Activated CD8-positive, alpha-beta memory T cell treated with anti-CD3 and anti-CD28 coated beads for 48 hours (primary cell): ENCODE data around the gene TINCR.
"Not testable (repeated sequence)": the region's sequence is repeated elsewhere in the genome, so short reads cannot be mapped to it uniquely, and the experiment has no call there.

Experiments used
- DNase-seq, 3 experiments: peaks; one replicate each; pipeline ENCODE4 v3.0.0-alpha.2; 2020; ENCODE audit warnings: low read depth in 2 of 3, low spot score in 2 of 3

Gene TINCR

DNA sequence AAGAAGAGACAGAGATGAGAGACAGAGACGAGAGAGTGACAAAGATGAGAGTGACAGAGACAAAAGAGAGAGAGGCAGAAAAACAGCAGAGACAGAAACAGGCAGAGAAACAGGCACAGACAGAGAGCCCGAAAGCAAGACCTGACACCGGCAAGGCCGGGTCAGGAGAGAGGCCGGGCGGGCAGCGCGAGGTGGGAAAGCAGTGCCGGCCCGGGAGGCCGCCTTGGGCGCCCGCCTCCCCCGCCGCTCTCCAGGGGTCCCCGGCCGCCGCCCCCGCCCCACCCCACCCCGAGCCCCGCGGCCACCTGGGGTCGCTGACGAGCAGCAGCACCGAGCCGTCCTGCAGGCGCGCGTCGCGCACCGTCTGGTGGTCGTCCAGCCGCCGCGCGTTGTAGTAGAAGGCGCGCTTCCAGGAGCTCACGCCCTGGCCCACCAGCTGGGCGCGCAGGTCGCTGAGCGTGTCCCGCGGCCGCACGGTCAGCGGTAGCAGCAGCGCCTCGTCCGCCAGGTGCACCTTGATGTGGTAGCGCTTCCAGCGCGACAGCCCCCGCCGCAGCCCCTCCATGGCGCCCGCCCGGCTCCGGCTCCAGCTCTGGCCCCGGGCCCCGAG lies at the start of gene TINCR:
Gene TINCR (minus strand): TSS at position 594 of the 610 bp plus-strand sequence.
- DNase-seq: no peak

DNA sequence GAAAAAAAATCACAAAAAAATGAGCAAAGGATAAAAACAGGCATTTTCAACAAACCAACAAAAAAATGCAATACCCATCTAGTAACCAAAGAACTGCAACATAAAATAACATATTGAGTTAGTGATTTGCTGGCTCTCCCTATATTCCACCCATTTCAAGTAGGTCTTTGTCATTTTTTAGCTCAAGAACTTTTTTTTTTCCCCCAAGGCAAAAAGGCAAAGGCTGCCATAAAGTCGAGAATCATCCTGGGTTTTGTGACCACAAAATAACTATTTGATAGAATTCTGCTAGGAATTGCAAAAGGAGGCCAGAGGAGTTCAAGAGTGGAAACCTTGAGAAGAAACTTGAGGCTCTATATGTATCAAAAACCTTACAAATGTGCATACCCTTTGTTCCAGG lies 49.3 kb upstream of the TINCR start:
- no peak for DNase-seq

DNA sequence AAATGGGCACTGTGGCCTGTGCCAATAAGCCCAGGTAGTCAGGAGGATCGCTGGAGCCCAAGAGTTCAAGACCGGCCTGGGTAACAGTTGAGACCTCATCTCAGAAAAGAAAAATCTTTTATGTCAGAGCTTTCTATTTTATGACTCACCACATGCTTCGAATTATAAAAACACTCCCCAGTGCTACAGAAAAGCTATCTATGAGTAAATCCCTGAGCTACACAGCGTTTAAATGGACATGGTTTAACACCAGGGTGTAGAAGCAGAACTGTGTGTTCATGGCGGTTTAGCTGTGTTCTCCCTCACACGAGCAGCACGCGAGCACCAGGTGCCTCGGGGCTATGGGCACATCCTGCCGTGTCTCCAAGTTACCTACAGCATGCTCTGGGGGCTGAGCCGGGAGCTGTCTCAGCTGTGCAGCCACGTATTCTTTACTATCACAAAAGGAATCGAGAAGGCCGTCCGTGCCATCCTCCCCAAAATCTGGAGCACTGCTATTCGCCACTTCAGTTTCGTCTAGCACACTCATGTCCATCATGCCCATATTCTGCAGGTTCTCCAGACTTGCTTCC lies 48.1 kb upstream of the TINCR start:
- no peak for DNase-seq

DNA sequence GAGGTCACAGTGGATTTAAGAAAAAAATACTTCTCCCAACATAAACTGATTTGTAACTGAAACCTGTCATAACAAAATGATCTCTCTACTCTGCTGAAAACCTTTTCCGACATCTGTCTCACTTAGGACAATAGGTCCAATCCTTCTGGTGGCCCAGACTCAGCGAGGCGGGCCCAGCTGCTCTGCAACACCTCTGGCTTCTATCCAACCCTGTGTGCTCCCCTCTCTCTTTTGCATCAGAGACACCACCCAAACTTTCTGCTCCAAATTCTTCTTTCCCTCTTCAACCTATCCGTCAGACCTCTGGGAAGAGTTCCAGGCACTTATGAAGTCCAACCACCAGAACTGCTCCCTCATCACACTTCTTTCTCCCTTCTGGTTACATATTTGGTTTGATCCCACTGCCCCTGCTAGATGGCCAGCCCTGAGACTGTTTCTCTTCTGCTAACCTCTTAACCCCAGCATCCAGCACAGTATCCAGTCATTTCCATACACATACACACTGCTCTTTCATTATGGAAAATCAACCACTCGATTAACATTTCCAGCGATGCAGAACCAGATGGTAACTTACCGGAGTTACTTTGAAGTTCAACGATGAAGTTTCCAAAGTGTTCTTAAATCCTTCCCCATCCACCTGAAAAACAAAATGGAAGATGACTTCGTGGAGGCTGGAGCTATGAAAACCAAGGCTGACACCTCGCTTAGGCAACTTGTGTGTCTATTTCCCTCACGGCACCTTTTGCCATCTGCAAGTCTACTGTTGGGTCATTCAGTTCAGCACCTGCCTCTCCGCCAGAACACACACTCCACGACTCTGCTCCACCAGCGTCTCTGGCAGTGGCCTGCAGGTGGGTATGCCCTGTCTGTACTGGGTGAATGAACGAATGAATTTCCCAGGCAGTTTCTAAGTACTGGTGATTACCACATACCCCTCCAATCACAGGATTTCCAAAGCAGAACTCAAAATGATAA lies 45.4 kb upstream of the TINCR start:
- no peak for DNase-seq

DNA sequence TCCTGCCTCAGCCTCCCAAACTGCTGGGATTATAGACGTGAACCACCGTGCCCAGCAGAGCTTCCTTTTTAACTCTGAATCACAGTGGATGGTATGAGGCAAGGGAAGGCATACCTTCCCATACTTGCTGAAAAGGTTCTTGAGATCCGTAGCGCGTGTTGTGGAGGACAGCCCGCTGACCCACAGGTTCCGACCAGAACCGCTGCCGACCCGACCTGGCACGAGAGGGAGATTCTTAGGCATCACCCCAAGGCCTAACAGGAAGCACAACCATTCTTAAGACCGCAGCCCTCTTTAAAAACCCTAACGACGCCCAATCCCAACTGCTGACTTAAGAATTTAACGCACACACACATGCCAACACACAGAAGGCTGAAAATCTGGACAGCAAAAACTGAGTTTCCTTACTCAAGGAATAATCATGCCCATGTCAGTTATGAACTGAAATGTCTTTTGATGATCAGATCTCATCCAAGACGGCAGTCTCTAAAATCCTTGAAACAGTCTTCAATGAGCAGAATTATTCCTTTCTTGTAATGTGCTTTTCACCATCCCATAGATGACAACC lies 42.2 kb upstream of the TINCR start:
- no peak for DNase-seq

DNA sequence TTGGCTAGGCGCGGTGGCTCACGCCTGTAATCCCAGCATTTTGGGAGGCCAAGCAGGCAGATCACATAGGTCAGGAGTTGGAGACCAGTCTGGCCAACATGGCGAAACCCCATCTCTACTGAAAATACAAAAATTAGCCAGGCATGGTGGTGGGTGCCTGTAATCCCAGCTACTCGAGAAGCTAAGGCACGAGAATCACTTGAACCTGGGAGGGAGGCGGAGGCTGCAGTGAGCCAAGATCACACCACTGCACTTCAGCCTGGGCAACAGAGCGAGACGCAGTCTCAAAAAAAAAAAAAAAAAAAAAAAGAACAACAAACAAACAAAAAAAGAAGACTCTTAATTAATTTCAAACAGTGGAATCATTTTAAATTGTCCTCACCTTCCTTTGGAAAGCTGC lies 41.0 kb upstream of the TINCR start:
- DNase-seq: not testable (repeated sequence)

DNA sequence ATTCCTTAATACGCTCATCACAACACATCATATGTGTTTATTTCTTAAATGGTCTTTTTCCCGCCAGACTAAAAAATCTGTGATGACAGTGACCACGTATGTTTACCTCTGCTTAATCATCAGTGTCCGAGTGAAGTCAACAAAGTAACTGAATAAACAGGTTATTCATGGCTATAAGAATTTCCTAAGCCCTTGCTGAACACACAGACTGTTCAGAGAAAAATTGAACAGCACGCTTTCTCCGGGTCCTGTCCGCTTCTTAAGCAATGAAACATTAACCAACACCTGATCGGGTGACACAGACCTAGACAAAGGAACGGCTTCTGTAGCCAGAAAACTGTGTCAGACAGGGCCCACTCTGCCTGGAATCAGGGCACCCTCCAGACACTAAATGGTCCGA lies 40.5 kb upstream of the TINCR start:
- no peak for DNase-seq

DNA sequence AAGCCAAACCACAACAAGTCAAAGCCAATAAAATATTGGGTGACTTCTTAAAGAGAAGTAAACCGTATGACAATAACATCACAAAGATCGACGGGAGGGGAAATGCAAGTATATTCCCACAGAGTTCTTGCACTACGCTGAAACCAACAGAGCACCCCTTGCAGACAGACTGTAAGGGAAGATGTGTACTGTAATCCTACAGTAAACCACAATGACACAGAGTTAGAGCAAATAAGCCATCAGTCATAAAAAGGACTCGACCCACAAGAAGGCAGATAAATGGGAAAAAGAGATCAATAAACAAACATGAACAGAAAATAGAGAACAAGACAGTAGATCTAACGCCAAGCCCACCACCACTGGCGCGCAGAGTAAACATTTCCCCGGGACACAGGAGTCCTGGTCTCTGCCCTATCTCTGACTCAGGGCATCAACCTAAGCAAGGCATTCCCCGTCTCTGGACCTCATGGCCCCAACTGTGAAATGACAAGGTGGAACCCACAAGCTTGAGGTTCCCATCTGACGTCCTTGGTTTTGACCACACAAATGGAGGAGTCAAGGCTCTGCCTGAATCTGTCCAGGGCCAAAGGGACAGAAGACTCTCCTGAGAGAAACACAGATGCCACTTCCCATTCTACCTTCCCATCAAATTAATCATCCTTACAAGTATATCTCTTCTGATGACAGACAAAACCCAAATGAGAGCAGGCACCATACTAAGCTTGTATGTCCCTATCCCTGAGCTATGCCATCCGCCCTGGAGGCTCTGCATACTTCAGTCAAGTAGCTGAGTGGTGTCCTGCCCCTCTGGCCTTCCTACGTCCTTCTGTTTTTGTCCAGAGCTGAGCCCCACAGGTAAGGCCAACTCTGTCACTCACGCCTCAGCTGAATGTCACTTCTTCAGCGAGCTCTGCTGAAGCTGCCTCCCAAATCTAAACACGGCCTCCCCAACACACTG lies 39.8 kb upstream of the TINCR start:
- no peak for DNase-seq

DNA sequence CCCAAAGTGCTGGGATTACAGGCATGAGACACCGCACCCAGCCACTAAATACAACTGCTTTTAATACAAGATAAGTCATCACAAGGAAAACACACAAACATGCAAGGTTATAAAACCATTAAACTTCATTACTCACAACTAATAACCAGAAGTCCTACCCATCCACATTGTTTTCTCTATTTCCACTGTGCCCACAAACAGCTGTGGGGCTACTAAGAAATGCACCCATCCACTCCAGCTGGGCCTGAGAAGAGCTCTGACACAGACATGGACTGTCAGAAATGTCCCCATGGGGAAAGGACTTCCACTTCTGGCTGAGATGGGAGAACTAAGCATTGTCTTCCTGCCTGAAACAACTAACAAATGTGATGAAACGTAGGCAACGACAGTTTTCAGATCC lies 37.6 kb upstream of the TINCR start:
- DNase-seq: no peak

DNA sequence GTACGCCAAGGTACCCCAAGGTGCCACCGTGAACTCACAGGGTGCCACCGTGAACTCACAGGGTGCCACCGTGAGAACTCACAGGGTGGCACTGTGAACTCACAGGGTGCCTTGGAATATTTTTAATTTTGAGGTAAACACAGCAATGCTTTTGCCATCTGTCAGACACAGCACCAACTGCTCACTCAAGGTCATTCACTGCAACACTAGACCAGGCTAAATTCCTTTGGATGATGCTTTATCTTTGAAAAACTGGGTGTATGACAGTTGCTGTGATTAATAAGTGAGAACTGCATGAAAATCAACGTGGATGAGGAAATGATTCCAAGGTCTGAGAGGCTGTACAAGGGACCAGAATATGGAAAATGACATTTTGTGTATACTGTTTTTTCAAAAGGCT lies 35.9 kb upstream of the TINCR start:
- no peak for DNase-seq

DNA sequence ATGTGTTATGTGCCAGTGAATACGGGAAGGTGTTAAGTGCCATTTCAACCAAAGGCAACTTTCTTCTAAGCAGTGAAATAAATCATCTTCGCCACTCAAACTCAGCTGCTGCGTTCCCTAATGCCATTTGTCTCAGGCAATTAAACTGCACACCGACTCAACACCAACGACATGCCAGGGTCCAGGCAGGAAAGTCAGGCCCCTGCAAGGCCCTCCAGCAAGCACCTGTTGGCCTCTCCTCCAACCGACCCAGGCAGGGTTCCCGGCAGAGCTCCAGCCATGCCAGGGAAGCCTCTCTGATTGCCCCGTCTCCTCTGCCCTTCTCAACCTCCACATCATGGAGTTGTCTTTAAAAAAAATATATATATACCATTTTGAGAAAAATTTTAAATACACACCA lies 33.0 kb upstream of the TINCR start:
- no peak for DNase-seq

DNA sequence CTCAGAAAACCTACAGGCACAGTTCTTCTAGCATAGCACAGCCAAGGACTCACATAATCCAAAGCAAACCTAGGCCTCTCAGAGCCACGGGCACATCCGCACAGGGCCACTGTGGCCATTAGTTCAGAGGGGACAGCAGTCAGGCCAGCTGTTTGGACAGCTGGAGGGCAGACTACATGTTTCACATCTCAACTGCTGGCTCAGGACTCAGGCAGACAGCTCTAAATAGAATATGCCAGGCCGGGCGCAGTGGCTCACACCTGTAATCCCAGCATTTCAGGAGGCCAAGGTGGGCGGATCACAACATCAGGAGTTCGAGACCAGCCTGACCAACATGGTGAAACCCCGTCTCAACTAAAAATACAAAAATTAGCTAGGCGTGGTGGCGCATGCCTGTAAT lies 28.0 kb upstream of the TINCR start:
- DNase-seq: no peak

DNA sequence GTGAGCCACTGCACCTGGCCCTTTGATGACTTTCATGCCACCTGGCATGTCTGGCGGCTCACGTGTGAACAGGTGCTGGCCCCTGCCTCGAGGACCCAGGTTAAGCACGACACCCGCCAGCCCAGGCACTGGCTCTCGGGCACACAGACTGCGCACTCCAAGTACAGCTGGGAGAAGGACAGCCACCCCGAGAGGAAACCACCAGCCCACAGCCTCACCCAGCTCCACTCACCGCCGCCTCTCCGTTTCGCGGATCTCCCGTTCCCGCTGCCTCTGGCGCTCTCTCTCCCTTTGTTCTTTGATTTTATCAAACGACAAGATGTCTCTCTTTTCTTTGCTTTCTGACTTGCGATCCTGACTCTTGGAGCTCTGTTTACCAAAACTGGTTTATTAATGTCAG lies 27.4 kb upstream of the TINCR start:
- DNase-seq: no peak

DNA sequence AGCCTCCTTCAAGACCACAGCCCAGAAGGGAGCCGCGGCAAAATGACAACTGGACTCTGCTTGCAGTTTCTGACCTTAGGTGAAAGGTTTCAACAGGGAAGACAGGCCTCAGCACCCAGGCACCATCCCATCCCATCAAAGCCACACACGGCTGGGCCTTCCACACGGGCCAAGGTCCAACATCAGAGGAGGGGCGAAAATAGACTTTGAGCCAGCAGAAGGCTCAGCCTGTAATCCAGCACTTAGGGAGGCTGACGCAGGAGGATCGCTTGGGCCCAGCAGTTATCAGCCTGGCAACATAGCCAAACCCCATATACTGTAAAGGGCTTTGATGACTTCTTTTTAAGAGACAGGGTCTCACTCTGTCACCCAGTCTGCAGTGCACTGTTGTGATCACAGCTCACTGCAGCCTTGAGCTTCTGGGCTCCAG lies 26.8 kb upstream of the TINCR start:
- no peak for DNase-seq

DNA sequence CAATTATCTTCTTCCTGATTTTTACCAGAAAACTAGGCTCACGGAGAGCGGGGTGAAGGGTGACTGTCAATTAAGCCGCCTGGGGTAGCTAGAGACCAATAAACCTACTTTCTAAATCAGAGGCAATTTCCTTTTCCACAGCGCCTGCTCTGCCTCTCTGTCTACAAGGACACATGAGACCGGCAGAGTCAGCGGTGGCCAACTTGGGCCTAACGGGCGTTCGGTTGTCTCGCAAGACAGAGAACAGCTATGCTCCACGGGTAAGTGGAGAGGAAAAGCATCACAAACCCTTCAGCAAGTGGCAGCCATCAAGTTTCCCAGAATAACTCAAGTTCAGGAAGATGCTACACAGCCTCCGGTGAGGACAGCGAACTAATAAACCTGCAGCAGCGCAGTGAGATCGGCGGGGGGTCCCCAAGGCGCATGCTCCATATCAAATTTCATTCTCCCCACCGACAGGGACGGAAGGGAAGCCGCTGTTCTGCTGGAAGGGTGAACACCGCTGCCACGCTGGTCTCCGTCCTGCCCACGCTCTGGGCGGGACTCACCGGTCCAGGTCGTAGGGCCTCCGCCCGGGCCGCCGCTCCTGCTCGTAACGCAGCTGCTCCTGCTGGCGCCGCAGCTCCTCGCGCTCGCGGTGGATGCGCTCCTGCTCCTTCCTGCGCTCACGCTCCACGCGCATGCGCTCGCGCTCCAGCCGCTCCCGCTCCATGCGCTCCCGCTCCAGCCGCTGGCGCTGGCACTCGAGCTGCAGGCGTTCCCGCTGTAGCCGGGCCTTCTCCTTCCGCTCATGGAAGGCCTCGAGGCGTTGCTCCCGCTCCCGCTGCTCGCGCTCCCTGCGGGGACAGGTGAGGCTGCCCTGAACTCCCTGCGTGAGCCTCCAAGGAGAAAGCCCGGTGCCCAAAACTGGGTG lies 25.8 kb upstream of the TINCR start:
- no peak for DNase-seq

DNA sequence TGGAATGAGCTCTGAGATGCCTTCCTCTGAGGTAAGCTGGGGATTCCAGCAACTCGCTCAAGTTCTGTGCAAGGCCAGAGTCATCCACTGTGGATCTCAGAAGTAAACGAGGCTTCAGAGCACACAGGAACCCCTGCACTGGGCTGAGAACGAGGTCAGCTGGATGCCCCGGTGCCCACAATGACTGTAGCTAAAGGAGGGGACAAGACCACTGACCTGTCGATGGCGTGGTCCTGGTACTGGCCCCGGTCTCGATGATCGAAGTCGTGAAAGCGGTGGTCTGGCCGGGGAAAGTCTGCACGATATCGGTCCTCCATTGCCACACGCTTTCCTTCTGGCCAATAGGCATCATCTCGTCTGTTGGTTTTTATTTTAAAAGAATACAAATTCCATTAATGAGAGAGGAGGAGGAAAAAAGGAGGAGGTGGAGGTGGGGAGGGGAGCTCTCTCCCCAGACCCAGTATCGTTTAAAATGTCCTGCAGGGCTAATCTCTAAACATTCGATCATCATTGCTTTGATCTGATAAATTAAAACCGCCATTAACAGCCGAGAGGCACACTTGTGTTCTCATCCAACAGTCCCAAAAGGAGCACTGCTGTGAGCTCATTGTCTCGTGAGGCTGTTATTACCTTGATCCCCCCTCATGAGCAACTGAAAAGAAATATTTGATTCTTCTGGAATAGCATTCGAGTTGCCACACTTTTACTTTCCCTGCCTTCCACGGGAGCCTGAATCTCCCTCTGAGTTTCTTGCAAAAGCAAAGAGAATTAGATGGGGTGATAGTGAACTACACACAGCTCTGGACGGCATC lies 25.0 kb upstream of the TINCR start:
- DNase-seq: no peak

DNA sequence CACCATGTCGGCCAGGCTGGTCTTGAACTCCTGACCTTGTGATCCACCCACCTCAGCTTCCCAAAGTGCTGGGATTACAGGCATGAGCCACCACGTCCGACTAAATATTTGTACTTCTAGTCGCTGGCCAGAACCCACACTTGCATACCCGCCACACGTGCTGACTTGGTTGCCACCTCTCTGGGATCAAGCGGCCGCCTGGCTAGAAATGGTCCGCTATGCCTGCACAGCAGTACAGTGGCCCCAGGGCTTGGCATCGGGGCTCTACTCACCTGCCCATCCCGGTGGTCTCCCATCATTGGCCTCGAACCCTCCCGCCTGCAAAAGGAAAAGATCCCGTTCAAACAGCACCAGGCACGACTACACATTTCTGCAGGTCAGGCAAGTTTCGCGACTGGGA lies 23.7 kb upstream of the TINCR start:
- no peak for DNase-seq

DNA sequence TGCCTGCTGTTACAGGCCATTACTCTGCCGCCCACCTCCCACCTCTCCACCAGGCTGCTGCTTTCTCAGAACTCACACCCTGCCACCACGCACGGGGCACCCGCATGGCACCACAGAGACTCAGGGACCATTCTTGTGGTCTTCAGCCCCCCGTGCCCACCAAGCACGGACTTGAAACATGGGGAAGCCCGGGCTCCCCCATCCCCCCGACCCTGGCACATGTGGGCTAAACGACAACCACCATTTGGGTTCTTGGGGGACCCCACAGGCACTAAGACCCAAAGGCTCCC lies 23.1 kb upstream of the TINCR start:
- no peak for DNase-seq
